HG03354 (cell line): ENCODE data around the gene ELOVL2.

Experiments used
- ATAC-seq: cut with Tn5 transposase; IDR thresholded peaks from one replicate; pipeline ENCODE4 v1.9.1; 2021; ENCODE audit warnings: mild to moderate bottlenecking; ENCODE audit not compliant: unreplicated experiment, poor library complexity, severe bottlenecking

Gene ELOVL2

GRCh38 chr6:10951675-10952282, 92.3 kb downstream of the ELOVL2 start:
- ATAC-seq = no peak

GRCh38 chr6:10949579-10950490, 94.3 kb downstream of the ELOVL2 start:
- no peak for ATAC-seq

DNA sequence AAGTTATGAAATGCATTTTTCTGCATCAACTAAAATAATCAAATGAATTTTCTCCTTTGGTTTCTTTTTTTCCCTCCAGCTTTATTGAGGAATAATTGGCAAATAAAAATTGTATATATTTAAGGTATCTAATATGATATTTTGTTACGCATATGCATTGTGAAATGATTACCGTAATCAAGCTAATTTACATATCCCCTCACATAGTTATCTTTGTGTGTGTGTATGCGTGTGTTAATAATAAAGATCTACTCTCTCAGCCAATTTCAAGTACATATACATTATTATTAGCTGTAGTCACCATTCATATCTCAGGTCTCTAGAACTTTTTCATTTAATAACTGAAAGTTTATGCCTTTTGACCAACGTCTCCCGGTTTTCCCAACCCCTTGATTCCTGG, 96.1 kb downstream of the ELOVL2 start:
- ATAC-seq = no peak

DNA sequence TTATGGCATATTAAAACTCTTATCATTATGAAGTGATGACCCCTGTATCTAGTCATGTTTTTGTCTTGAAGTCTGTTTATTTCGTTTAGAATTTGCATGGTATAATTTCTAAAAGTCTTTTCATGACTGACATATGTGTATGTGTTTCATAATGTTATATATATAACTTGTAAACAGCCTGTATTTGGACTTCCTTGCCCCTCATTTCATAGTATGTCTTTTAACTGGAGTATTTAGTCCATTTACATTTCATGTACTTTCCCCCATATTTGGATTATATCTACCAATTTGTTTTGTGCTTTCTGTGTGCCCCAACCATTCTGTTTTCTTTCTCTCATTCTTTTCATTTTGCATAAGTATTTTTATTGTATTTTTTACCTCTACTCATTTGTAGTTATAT, 98.3 kb downstream of the ELOVL2 start:
- ATAC-seq = no peak

- ATAC-seq = no peak
Observed at GRCh38 chr6:10939840-10940239, 104.3 kb downstream of the ELOVL2 start.

GRCh38 chr6:10933126-10933525, 111.0 kb downstream of the ELOVL2 start:
- no peak for ATAC-seq
